Gastrocnemius medialis (tissue), 4 donors: Measurements from ENCODE around the gene ZNF213.

ENCODE experiments used
- CTCF ChIP-seq, 5 experiments: fragments of 450-650 bp in 3 of 5; fragments of 200-600 bp in 2 of 5; sonication (generic) in 2 of 5; IDR thresholded peaks in 4 of 5; conservative IDR thresholded peaks in 1 of 5; 1 replicate in 4 of 5; 2 replicates in 1 of 5; pipeline ENCODE4 v1.5.1; 2016 to 2019; ENCODE audit warnings: antibody characterized with exemption in 5 of 5, mild to moderate bottlenecking in 3 of 5, moderate library complexity in 3 of 5
- POLR2A ChIP-seq, 2 donors: fragments of 450-650 bp; IDR thresholded peaks; one replicate each; pipeline ENCODE4 v1.6.1; 2017; ENCODE audit warnings: antibody characterized with exemption in 2 of 2, mild to moderate bottlenecking in 2 of 2, moderate library complexity in 2 of 2

- TF ChIP-seq CTCF (IDR thresholded peaks at IDR 0.05 in 4 of 5, conservative IDR thresholded peaks at IDR 0.05 in 1 of 5) (no peak), POLR2A (IDR thresholded peaks at IDR 0.05) (no peak)
Observed at GRCh38 chr16:3186946-3187690, 52.3 kb downstream of the ZNF213 start.
